GM21737 (cell line): Measurements from ENCODE around the gene ABI3.
A peak's percentile ranks its signal among the peaks of the same experiment; 100 is the strongest.

ENCODE experiments used
- ATAC-seq: cut with Tn5 transposase; IDR thresholded peaks from one replicate; pipeline ENCODE4 v1.9.1; 2021; ENCODE audit warnings: mild to moderate bottlenecking, moderate library complexity; ENCODE audit not compliant: unreplicated experiment

Gene ABI3

DNA sequence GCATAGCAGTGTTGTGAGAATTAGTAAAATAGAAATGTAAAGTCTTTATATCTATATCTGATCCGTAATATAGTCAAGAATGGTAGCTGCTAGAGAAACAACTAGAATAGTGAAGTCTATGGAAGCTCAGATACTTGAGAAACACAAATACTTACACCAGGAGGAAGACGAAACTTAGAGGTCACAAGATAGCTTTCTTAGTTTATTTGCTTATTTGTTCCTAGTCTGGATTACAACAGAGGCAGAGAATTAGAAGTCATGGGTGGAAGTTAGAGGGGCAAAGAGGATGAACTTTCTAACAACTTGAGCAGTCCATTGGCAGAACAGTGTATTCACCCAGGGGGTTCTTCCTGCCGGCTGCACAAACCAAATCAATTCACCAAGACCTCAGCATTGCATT is 14.0 kb upstream of the ABI3 start:
- ATAC-seq, result no peak

DNA sequence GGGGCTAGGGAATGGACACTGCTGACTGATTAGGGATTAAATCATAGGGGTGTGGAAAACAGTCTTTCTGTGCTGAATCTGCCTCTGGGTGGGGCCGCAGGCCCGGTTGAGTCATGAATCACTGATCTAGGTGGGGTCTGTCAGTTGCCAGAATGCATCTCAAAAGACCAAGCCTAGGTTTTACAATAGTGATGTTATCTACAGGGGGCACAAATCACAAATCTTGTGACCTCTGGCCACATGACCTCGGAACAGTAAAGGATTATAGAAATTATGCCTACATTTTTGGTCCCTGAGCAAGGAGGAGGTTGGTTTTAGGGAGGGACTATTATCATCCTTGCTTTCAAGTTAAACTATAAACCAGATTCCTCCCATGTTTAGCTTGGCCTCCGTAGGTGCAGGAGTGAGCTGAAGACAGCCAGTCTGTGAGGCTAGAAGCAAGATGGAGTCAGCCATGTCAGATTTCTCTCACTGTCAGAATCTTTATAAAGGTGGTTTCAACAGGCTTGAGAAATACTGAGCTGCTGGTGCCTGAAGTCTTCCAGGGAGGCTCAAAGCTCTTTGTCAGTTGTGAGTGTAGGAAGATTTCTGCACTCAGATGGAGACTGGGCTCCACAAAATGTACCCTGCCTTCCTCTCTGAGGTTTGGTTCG is 13.0 kb upstream of the ABI3 start:
- ATAC-seq, result no peak

DNA sequence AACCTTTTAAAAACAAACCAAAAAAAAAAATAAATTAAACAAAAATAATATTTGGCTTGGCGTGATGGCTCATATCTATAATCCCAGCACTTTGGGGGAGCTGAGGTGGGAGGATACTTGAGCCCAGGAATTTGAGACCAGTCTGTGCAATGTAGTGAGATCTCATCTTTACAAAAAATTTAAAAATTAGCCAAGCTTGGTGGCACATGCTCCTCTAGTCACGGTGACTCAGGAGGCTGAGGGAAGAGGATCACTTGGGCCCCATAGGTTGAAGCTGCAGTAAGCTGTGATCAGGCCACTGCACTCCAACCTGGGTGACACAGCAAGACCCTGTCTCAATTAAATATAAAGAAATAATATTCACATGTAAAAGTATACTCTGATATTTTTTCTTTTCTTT is 12.3 kb upstream of the ABI3 start:
- ATAC-seq, result no peak

DNA sequence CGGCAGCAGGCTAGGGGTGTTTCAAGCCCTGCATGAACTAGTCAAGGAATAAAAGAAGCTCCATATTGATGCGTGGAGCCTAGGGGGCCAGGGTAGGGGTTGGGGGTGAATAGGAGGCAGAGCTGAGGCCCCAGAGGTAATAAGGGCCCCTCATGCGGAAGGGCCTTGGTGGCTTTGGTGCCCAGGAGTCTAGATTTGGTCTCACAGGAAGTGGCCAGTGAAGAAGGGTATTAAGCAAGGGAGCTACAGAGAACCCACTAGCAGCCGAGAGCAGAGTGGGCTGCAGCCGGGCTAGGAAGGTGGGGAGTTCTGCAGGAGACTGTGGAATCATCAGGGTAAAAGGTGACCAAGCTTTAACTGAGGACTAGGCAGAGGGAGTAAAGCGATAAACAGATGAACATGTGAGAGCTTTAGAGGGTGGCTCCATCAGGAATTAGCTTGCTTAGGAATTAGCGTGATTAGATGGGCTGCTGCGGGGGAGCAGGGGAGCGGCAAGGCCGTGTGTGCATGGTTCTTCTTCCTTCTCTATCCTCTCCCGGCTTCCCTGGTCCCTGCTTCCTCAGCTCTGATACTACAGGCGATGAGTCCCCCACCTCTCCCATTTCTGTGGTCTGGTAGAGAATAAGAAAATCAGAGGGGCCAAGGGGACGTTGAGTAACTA is 10.0 kb upstream of the ABI3 start:
- ATAC-seq, result no peak

DNA sequence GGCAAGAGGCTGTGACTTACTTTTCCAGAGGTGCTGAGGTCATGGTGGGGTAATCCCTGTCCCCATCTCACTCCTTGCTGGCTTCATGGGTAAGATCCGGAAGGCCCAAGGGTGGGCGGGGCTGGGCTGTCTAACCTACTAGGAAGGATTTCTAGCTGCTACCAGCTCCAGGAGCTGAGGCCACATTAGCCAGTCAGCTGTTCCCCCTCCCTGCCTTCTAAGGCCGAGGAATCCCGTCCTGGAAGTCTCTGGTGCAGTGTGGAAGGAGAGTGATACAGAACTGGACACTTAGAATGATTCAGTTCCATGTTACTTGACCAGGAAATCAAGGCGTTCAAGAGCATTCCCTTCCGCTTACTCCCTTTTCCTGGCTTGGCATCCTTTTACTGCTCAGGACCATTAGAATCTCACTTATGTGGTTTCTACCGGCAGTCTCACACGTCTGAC is 9.0 kb upstream of the ABI3 start:
- ATAC-seq, result no peak

DNA sequence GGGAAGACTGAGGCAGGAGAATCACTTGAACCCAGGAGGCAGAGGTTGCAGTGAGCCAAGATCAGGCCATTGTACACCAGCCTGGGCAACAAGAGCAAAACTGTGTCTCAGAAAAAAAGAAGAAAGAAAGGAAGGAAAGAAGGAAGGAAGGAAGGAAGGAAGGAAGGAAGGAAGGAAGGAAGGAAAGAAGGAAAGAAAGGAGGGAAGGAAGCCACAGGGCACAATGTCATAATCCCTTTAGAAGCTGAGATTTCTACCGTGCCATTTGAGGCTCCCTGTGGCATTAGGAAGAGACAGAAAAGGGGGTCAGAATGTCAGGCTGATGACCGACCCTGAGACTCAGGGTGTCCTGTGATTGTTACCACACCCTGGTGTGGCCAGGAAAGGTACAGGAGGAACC is 6.7 kb upstream of the ABI3 start:
- ATAC-seq, result no peak

DNA sequence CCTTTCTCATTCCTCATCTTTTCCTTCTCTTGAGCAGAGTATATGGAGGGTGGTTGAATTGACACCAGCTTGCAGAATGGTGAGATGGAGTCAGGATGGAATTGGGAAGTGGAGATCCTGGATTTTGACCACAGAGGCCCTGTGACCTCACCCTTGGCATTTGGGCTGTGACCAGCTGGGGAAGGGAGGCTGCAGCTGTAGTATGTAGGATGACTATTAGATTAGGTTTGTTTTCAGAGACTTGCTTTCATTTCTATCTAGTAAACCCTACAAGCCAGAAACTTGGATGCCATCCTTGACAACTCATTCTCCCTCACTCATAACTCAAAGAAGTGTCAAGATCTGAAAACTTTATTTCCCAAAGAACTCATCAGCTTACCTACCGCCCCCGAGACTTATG is 6.0 kb upstream of the ABI3 start:
- no peak for ATAC-seq

DNA sequence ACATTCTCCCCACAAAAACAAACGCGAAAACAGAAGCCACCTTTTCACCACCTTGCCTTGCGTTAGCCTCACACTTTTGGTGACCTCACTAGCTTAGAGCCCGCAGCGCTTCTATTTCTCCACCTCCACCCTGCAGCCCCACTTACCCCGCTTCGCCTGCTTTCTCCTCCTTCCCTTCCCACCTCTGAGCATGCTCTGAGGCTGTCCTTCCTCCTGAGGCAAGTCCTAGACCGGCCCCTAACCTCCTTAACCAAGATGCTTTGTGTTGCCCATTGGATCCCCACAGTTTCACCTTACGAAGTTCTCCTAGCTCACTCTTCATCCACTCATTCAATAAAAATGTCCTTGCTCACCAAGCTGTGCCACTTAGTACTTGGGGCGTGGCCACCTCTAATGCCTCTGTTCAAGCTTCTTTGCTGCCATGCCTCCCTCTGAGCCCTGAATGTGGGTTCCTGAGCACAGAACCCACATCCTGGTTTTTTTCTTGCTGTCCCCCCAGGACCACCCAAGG is 1.4 kb upstream of the ABI3 start:
- ATAC-seq, result no peak

DNA sequence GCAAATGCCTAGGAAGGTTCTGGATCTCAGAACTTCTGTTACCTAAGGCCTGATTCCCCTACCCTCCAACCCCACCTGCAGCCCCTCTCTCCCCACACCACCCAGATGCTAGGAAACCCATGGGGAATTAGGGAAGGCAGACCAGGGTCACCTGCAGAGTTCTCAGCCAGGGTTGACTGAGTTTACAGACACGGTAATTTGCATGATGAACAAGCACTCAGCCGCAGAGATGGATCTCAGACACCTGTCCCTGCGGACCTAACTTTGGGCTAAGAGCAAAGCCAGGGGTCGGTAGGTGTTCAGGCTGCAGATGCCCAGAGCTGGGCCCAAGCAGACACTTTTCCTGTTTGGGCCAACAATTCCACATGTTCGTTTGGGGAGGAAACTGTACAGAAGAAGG is 2.9 kb downstream of the ABI3 start:
- ATAC-seq, result no peak

DNA sequence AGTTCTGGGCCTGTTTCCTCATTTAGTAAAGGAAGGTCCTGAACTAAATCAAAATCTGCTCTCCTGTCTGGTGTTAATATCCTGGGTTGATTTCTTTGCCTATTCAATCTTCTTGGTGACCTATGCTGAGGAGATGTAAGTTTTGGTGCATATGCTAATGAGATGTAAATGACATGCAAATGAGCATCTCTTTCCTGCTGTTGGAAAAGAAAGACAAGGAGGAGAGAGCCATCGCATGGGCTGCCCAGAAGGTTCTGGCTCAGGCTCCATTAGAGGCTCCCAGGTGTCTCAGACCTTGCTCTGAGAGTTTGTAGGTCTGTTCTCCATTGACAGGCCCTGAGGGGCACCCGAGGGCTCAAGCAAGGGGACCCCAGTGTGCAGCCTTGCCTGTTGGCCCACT is 3.3 kb downstream of the ABI3 start:
- ATAC-seq, result no peak

DNA sequence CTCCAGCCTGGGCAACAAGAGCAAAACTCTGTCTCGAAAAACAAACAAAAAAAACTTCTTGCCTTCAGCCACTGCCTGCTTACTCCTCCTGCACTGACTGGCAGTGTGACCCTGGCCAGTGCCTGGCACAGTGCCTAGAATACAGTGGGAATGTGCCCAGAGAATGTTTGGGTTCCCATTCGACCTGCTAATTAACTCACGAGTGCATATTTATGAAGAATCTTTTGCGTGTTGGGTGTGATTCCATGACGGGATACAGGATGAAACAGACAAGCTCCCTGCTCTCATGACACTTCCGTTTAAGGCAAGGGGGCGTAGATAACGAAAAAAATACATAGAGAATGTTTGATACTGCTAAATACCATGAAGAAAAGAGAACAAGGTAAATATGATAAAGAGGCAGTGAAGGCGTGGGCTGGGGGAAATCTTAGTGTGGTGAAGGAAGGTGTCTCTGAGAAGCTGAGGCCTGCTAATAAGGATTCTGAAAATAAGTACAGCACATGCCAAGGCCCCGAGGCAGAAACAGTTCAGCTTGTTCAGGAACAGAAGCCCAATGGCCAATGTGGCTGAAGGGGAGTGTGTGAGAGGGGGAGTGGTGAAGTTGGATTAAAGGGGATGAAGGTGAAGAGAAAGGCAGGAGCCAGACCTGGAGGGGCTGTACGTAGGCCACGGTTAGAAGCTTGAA is 4.3 kb downstream of the ABI3 start:
- no peak for ATAC-seq

DNA sequence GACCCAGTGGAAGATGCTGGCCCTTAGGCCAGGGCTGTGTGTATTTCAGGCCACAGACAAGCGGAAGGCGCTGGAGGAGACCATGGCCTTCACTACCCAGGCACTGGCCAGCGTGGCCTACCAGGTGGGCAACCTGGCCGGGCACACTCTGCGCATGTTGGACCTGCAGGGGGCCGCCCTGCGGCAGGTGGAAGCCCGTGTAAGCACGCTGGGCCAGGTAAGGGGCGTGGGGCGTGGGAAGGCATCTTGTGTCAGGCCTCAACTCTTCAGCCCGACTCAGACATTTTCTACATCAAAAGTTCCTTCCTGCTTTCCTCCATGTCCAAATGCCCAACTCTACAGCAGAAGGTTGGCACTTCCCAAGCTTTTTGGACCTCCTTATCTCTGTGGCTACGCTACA is 6.0 kb downstream of the ABI3 start:
- no peak for ATAC-seq

DNA sequence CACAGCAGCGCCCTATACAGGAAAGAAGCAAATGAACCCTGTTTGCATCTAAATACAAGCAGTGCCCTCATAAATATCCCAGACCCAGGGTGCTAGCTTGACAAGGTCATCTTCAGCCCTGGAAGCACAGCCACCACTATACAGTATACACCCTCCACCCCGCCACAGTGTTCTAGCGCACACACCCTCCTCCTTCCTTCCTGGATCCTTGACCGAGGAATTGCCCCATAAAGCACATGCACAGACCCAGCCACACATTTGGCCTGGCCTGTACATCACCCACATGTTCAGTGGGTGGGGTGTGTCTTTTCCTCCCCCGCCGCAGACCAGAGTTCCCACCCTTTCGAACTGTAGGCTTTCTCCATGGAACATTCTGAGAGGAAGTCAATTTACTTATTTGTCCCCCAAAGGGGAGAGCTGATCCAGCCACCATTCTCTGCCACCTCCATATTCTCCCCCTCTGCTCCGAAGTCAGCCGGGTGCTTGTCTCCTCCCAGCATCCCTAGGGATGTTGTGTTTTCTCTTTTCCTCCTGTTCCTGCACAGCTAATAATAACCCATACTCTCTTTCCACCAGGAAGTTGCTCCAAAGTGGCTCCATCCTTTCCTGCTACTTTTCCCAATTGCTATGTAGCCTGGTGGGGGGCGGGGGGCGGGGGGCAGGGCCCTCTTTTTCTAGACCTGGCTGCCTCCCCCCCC is 6.6 kb downstream of the ABI3 start:
- no peak for ATAC-seq

DNA sequence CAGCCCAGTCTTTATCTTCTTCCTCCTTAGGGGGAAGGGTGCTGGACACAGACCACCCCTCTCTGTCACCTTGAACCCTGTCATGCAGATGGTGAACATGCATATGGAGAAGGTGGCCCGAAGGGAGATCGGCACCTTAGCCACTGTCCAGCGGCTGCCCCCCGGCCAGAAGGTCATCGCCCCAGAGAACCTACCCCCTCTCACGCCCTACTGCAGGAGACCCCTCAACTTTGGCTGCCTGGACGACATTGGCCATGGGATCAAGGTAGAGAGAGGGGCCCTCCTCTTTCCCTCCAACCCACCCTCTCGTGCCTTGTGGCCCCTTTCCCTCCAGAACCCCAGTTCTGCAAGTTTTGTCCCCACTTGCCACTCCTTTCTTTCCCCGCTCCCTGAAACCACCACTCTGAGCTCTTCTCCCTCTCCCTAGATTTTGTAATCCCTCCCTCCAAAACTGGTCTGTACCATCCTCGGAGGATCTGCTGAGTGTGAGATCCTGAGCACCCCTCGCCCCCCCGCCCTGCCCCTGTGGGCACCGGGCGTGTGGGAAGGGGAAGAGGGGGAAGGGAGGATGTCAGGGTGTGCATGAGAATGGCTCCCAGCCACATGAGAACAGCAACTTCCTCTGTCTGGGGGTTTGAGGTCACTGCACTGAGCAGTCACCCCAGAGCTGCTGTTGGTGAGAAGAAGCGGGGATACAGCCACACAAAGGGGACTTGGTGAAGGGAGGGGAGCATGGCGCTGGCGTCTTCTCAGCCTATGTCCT is 7.3 kb downstream of the ABI3 start:
- peak; percentile 41 for ATAC-seq

DNA sequence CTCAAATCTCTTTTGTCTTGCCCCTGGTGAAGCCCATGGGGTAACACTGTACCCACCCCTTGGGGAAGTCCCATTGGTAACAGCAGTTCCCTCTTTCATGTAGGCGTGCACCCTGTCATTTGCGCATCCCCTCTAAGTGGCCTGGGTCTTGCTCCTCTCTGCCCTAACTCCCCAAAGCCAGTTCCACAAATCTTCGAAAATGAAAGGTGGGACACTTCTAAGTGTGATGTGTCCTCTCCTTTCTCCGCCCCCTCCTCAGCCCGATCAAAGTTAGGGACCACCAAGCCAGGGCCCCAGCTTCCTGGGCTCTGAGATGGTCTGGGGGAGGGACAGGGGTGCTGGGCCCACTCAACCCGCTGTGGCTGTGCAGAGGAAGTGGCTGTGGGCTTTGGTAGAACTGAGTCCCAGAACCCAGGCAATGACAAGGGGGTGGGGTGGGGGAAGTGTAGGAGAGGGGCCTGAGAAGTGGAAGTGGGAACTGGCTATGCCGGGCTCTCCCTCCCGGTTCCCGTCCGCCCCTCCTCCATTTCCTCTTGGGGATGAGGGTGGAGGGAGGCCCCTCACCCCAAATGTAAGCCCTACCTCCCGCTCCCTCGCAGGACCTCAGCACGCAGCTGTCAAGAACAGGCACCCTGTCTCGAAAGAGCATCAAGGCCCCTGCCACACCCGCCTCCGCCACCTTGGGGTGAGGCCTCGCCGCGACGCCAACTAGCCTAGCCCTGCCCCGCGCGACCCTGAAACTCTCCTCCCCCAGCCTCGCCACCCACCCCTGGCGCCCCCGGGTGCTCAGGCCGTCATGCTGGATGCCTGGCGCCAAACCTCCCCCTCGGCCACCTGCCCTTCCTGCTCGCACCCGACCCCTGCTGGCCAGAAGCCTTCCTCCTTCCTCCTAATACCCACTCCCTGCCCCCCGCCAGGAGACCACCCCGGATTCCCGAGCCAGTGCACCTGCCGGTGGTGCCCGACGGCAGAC is 8.7 kb downstream of the ABI3 start:
- ATAC-seq, result no peak

DNA sequence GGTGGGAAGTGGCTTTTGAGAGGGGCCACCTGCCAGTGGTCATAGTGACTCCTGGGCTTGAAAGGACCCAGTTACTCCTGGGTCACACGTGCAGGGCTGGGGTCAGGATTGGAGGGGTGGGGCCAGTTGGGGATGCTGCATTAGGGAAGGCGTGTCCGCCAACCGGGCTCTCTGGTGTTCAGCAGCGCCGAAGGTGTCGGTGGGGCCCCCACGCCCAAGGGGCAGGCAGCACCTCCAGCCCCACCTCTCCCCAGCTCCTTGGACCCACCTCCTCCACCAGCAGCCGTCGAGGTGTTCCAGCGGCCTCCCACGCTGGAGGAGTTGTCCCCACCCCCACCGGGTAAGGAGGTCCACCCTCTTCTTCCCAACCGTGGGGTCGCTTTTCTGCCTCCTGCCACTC is 9.5 kb downstream of the ABI3 start:
- no peak for ATAC-seq

DNA sequence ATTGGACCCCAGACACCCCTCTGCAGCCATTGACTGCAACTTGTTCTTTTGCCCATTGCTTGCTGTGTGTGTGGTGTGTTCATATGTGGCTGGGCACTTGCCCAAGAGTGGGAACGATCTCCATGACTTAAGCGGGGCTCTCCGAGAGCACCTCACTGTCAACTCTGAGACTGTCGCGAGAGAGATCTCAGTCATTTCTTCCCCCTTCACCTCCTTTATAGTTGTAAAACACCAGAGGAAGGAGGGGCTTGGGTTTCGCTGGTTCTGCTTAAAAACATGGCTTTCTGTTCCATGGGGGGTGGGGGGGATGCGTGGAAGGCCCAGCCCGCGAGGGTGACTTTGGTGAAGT is 12.6 kb downstream of the ABI3 start:
- no peak for ATAC-seq

DNA sequence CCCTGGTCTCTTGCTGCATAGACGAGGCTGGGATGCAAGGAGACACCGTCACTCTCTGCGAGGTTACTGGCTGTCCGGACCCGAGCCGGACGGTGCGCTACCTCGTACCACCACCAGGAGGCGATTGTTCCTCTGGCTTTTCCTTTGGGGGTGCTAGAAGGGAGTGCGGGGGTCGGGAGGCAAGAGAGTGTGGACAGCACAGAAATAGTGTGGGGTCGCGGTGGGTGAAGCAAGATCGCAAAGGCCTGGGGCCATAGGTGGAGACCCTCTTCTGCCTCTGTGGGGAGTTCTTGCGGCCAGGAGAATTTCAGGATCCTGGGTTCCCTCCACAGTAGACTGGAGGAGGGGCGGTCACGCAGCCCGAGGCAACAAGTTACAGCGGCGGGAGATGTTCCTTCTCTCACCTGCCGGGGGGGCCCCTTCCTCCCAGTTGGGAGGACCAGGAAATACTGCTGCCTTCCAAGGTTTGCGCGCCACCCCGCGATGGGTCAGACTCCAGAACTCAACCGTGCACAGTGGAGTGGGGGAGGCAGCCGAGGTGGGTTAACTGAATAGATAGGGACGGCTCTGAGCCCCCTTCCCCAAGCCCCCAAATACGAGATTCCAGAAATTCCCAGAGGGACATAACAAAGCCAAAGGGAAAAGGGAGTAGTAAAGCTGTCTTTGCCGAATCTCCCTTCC is 13.2 kb downstream of the ABI3 start:
- no peak for ATAC-seq
